Activated T-helper 17 cell treated with anti-CD3 and anti-CD28 coated beads, Interleukin-2, amount 50 U/mL, for 72 hours (primary cell): ENCODE results near the gene MARCHF3. TPM values are rescaled to one million over a fixed set of nuclear protein-coding genes. Genes with fewer than 3 reads are reported as not detected.
"Not testable (repeated sequence)": the region's sequence is repeated elsewhere in the genome, so short reads cannot be mapped to it uniquely, and the experiment has no call there.

ENCODE experiments used
- ATAC-seq: fragments of 150-1000 bp; cut with Tn5 transposase; replicated peaks from 2 replicates; pipeline ENCODE4 v1.10.0; 2021; ENCODE audit warnings: mild to moderate bottlenecking, moderate library complexity
- H3K27ac Mint-ChIP-seq: one replicate; pipeline ENCODE4 v1.8.0; 2022; ENCODE audit warnings: mixed read lengths
- H3K27me3 Mint-ChIP-seq: one replicate; pipeline ENCODE4 v1.8.0; 2022; ENCODE audit warnings: mixed read lengths
- H3K36me3 Mint-ChIP-seq: one replicate; pipeline ENCODE4 v1.8.0; 2022; ENCODE audit warnings: low read depth, mild to moderate bottlenecking, mixed read lengths
- H3K4me1 Mint-ChIP-seq: one replicate; pipeline ENCODE4 v1.8.0; 2022; ENCODE audit warnings: mixed read lengths
- H3K4me3 Mint-ChIP-seq: one replicate; pipeline ENCODE4 v1.8.0; 2022; ENCODE audit warnings: mild to moderate bottlenecking, mixed read lengths
- H3K9me3 Mint-ChIP-seq: one replicate; pipeline ENCODE4 v1.8.0; 2022; ENCODE audit warnings: mixed read lengths
- total RNA-seq, 2 donors: library from RNA; stranded (reverse); gene quantifications; one replicate each; pipeline ENCODE4 v1.2.3, GENCODE V29; 2022

The MARCHF3 gene
- total RNA-seq, 2 donors from 2014 or later = 2.3 to 2.9 TPM

GRCh38 chr5:126899476-126899875 is 130.9 kb downstream of the MARCHF3 start:
- Mint-ChIP-seq H3K4me1 (no peaks in the 10 kb centered on the region), H3K4me3 (no peak overlapping the region), H3K27me3 (no peaks in the 10 kb centered on the region), H3K27ac (no peak overlapping the region), H3K36me3 (no peaks in the 10 kb centered on the region), H3K9me3 (peaks cover 3% of the 10 kb centered on the region)
- ATAC-seq = no peak

- H3K27ac Mint-ChIP-seq = no peak overlapping the region
- peaks cover 3% of the 10 kb centered on the region for H3K9me3 Mint-ChIP-seq
- no peak for ATAC-seq
- no peaks in the 10 kb centered on the region for H3K36me3 Mint-ChIP-seq
- no peaks in the 10 kb centered on the region for H3K27me3 Mint-ChIP-seq
- H3K4me1 Mint-ChIP-seq = no peaks in the 10 kb centered on the region
- H3K4me3 Mint-ChIP-seq = no peak overlapping the region
These were observed 132.3 kb downstream of the MARCHF3 start for GRCh38 chr5:126897851-126898630.

GRCh38 chr5:126896170-126896702 is 134.1 kb downstream of the MARCHF3 start:
- ATAC-seq = no peak
- Mint-ChIP-seq H3K27ac (no peak overlapping the region), H3K4me1 (no peaks in the 10 kb centered on the region), H3K4me3 (no peak overlapping the region), H3K9me3 (no peaks in the 10 kb centered on the region), H3K36me3 (no peaks in the 10 kb centered on the region), H3K27me3 (no peaks in the 10 kb centered on the region)

GRCh38 chr5:126895712-126896111 is 134.6 kb downstream of the MARCHF3 start:
- H3K27ac Mint-ChIP-seq, ATAC-seq, H3K9me3 Mint-ChIP-seq, H3K4me3 Mint-ChIP-seq, H3K4me1 Mint-ChIP-seq, H3K36me3 Mint-ChIP-seq, H3K27me3 Mint-ChIP-seq: not testable (repeated sequence)

- not testable (repeated sequence) for ATAC-seq, H3K4me3 Mint-ChIP-seq, H3K27ac Mint-ChIP-seq, H3K36me3 Mint-ChIP-seq, H3K27me3 Mint-ChIP-seq, H3K4me1 Mint-ChIP-seq, H3K9me3 Mint-ChIP-seq
These were observed 139.9 kb downstream of the MARCHF3 start for GRCh38 chr5:126890414-126890813.

GRCh38 chr5:126888175-126888574 is 142.2 kb downstream of the MARCHF3 start:
- no peaks in the 10 kb centered on the region for H3K36me3 Mint-ChIP-seq
- H3K27me3 Mint-ChIP-seq = no peaks in the 10 kb centered on the region
- no peak for ATAC-seq
- no peak overlapping the region for H3K4me3 Mint-ChIP-seq
- H3K9me3 Mint-ChIP-seq = no peaks in the 10 kb centered on the region
- no peak overlapping the region for H3K27ac Mint-ChIP-seq
- H3K4me1 Mint-ChIP-seq = no peaks in the 10 kb centered on the region

DNA sequence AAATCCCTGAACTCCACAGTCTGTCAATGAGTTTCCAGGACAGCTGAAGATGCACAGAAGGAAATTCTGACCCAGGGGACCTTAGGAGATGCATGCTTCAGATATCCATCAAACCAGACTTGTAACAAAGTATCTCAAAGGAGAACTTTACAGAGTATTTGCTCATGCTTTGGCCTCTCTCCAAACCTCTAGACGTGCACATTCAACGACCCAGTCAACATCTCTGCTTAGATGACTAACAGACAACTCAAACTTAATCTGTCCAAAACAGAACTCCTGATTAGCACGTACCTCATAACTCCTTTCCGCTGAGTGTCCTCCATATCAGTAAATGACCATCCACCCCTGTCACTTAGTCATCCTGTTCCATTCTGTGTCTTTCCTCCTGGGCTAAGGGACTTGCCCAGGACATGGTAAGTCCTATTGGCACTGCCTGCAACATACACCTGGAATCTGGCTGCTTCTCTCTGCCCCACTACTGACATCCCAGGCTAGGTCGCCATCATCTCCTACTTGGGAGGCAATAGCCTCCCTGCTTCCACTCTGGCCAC is 146.0 kb downstream of the MARCHF3 start:
- ATAC-seq = no peak
- Mint-ChIP-seq H3K27me3 (no peaks in the 10 kb centered on the region), H3K27ac (peak overlapping the region; percentile 4), H3K4me1 (no peaks in the 10 kb centered on the region), H3K9me3 (no peaks in the 10 kb centered on the region), H3K36me3 (no peaks in the 10 kb centered on the region), H3K4me3 (no peak overlapping the region)

GRCh38 chr5:126883564-126884245 is 146.7 kb downstream of the MARCHF3 start:
- no peak for ATAC-seq
- no peaks in the 10 kb centered on the region for H3K36me3 Mint-ChIP-seq

GRCh38 chr5:126881821-126882600 is 148.3 kb downstream of the MARCHF3 start:
- Mint-ChIP-seq H3K4me3 (no peak overlapping the region), H3K27me3 (no peaks in the 10 kb centered on the region), H3K4me1 (no peaks in the 10 kb centered on the region), H3K27ac (no peak overlapping the region), H3K9me3 (no peaks in the 10 kb centered on the region), H3K36me3 (no peaks in the 10 kb centered on the region)
- ATAC-seq = no peak

More at GRCh38 chr5:126883564-126884245, 146.7 kb downstream of the MARCHF3 start:
- Mint-ChIP-seq H3K4me1 (no peaks in the 10 kb centered on the region), H3K9me3 (no peaks in the 10 kb centered on the region), H3K27ac (no peak overlapping the region), H3K27me3 (no peaks in the 10 kb centered on the region), H3K4me3 (no peak overlapping the region)

- H3K36me3 Mint-ChIP-seq = no peaks in the 10 kb centered on the region
- H3K4me3 Mint-ChIP-seq = no peak overlapping the region
- no peaks in the 10 kb centered on the region for H3K9me3 Mint-ChIP-seq
- no peaks in the 10 kb centered on the region for H3K4me1 Mint-ChIP-seq
- H3K27me3 Mint-ChIP-seq = no peaks in the 10 kb centered on the region
- ATAC-seq = no peak
- no peak overlapping the region for H3K27ac Mint-ChIP-seq
These were observed 151.7 kb downstream of the MARCHF3 start for GRCh38 chr5:126878634-126879033.

DNA sequence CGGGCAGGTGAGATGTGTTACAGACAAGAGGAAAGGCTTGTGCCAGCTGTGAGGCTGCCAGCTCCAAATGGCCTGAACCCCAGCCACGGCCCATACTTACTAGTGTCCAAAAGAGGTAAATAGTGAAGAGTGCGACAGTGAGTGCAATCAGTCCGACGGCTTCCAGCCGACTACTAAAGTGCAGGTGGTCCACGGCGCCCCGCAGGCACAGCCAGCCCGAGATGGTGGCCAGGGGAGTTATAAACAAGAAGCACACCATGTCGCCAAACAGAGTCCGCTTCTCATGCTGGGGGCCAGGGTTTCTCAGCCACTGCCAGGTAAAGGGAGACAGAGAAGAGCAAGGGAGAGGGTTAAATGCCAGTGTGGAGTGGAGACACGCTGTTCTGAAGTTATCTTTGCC is 152.3 kb downstream of the MARCHF3 start:
- no peak for ATAC-seq
- Mint-ChIP-seq H3K4me1 (no peaks in the 10 kb centered on the region), H3K9me3 (no peaks in the 10 kb centered on the region), H3K27me3 (no peaks in the 10 kb centered on the region), H3K27ac (no peak overlapping the region), H3K36me3 (no peaks in the 10 kb centered on the region), H3K4me3 (no peak overlapping the region)

DNA sequence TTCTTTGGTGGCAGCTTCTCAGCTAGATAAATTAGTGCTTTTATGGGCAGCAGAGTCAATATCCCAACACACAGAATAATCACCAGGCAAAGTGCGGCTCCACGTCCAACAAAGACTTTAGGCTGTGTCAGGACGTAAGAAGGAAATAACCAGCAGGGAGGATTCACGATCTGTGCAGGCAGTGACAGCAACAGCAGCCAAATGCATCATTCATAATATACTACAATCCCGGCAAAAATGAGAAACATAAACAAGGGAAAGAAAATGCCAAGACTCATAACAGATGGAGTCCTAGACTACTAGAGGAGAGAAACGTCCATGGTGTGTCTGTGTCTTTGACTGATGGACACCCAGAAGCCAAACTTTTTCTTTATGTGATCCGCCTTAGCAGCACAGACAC is 152.8 kb downstream of the MARCHF3 start:
- no peaks in the 10 kb centered on the region for H3K4me1 Mint-ChIP-seq
- H3K27ac Mint-ChIP-seq = no peak overlapping the region
- no peaks in the 10 kb centered on the region for H3K27me3 Mint-ChIP-seq
- ATAC-seq = no peak
- no peaks in the 10 kb centered on the region for H3K36me3 Mint-ChIP-seq
- no peak overlapping the region for H3K4me3 Mint-ChIP-seq
- no peaks in the 10 kb centered on the region for H3K9me3 Mint-ChIP-seq

- no peak overlapping the region for H3K27ac Mint-ChIP-seq
- no peaks in the 10 kb centered on the region for H3K27me3 Mint-ChIP-seq
- H3K36me3 Mint-ChIP-seq = no peaks in the 10 kb centered on the region
- ATAC-seq = no peak
- no peaks in the 10 kb centered on the region for H3K9me3 Mint-ChIP-seq
- no peaks in the 10 kb centered on the region for H3K4me1 Mint-ChIP-seq
- no peak overlapping the region for H3K4me3 Mint-ChIP-seq
These were observed 155.0 kb downstream of the MARCHF3 start for GRCh38 chr5:126875303-126875785.
